ENCODE measurements around the gene ATPAF2.

Gene ATPAF2

DNA sequence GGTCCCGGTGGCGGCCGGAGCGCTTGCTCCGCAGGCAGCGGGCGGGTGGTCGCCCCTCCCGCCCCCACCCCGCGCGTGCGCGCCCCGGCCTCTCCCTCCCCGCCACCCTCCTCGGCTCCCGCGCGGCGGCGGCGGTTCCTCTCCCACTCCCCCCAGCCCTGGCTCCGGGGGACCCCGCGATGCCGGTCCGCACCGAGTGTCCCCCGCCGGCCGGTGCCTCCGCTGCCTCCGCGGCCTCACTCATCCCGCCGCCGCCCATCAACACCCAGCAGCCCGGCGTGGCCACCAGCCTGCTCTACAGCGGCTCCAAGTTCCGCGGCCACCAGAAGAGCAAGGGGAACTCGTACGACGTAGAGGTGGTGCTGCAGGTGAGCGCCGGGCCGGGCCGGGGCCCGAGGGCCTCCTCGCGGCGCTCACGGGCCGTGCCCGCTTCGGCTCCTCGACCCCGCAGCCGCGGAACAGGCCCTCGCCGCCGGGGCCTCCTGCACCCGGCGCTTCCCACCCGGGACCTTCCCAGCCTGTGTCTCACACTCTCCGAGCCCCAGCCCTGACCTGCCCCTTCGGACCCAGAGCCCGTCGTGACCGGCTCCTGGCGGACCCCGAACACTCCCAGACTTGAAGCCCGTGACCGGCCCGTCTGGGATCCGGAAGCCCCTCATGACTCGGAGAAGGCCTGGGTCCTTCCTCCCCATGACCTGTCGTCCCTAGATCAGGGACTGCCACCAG lies 730 bp upstream of the ATPAF2 start:
- no peak for DNase-seq (ENCODE audit: low read depth)

DNA sequence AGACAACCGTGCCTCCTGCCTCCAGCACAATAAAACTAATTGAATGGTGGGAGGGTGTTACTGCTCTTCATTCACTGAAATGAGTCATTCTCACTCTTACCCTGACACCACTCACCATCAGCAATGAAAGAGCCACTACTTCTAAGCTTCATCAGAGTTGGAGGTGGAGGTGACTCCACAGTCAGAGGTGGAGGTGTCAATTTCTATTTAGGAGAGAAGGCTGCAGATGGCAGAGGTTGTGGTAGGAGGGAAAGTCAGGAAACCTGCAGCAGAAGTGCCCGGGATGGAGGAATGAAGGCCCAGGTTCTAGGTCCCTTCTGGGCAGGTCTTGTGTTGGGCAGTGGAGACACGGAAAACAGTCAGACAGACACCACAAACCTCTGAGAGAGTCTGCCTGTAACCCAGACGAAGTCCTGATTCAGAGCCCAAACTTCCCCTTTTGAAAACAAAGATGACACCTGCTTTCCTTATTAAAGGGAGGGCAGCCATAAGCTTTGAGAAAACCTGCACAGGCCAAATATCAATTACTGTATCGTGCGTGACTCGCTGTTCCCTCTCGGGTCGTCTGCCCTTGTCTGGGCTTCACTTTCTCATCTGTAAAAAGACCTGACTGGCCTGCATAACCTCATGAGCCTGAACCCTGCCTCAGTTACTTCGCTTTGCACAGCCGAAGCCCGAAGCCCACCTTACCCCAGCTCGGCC lies 668 bp downstream of the ATPAF2 start:
- no peak for DNase-seq (ENCODE audit: low read depth)

GRCh38 chr17:18037486-18037885 lies 1.5 kb downstream of the ATPAF2 start:
- DNase-seq (ENCODE audit: low read depth), result no peak

DNA sequence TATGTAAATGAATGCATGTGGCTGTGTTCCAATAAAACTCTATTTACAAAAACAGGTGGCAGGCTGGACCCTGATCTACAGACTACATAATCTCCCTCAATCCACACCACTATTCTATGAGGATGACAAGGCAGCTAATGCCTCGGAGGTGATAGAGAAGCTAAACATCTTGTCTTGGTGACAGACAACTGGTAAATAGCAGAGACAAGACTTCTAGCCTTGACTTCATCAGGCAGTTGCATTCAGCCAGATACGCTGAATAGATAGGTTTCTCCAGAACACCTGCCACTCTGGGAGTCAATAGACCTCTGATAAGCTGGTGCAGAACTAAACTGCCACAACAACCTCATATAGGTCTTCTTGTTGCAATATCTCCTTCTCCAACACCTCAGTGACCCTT lies 3.3 kb downstream of the ATPAF2 start:
- no peak for DNase-seq (ENCODE audit: low read depth)

GRCh38 chr17:18033442-18034099 lies 5.4 kb downstream of the ATPAF2 start:
- peak; percentile 18 for DNase-seq (ENCODE audit: low read depth)

DNA sequence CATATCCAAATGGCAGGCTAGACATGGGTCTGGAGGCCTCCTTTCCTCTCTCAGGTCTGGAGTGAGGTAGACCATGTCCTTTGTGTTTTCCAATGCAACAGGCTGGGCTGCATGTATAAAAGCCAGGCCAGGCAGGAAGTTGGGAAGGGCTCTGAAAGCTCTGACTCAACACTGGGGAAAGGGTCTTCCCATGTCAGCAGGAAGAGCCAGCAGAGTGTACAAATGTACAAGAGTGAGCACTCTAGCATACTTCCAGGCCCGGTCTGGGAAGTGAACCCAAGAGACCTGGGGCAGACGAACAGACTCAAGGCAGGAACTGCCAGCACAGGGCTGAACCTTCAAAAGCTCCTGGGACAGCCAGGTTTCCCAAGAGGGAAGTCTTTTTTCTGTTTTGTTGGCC lies 7.0 kb downstream of the ATPAF2 start:
- no peak for DNase-seq (ENCODE audit: low read depth)

DNA sequence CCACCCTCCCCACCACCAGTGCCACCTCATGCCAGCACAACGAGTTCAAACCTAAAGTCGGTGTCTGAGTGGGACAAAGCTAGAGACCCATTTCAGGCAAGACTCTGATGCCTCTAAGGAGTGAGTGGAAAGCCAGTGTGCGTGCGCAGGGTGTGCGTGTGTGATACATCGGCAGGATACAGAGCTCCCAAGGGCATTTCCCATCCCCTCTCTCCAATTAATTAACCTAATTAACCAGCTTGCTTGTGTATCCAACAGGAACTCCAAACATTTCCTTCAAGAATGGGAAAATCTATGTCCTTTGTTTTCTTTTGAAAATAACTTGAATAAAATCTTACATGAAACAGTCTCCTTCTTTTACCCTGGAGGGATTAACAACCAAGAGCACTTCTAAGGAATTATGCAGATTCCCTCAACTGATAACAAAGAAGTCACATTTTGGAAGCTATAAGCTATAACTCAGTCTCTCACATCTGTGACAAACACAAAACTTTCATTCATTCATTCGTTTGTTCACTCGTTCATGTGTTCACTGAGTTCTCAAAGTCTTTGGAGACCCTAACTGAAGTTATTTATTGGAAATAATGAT lies 9.9 kb downstream of the ATPAF2 start:
- DNase-seq (ENCODE audit: low read depth), result no peak

DNA sequence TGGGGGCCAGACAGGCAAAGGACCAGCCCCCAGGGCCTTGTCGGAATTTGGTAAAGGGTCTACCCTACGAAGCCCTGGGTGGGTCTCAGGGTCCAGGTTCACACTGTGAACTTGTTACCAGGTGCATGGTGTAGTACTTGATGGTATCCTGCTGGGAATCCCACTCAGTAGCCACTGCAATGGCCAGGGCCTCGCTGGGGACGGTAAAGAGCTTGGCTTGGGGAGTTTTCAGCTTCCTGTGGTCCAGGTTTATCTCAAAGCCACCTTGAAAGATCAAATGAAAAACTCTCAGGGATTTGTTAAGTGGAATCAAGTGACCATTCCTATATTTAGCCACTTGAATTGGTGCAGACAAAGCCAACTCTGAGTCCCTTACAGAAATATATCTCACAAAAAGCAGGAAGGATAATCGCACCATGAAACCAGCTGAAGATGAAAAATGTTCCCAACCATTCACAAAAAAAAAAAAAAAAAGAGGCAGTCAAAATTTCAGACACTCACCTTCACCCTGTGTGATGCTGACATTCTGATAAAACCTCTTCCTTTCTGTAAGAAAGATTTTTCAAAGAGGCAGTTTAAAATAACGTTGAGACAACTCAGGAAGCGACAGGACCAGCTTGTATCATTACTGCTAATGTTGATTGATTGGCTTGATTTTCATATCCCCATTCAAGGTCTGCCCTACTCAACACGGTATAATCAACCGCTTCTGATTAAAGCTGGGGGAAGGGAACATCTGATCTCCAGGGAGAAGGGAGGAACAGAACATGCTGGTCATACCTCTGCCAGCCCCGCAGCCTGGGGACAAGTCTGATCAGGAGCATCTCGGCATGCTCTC lies 10.6 kb downstream of the ATPAF2 start:
- DNase-seq (ENCODE audit: low read depth), result no peak

- DNase-seq (ENCODE audit: low read depth), result no peak
These were observed 11.7 kb downstream of the ATPAF2 start for GRCh38 chr17:18027280-18027679.

- no peak for DNase-seq (ENCODE audit: low read depth)
These were observed 12.8 kb downstream of the ATPAF2 start for GRCh38 chr17:18025945-18026776.

DNA sequence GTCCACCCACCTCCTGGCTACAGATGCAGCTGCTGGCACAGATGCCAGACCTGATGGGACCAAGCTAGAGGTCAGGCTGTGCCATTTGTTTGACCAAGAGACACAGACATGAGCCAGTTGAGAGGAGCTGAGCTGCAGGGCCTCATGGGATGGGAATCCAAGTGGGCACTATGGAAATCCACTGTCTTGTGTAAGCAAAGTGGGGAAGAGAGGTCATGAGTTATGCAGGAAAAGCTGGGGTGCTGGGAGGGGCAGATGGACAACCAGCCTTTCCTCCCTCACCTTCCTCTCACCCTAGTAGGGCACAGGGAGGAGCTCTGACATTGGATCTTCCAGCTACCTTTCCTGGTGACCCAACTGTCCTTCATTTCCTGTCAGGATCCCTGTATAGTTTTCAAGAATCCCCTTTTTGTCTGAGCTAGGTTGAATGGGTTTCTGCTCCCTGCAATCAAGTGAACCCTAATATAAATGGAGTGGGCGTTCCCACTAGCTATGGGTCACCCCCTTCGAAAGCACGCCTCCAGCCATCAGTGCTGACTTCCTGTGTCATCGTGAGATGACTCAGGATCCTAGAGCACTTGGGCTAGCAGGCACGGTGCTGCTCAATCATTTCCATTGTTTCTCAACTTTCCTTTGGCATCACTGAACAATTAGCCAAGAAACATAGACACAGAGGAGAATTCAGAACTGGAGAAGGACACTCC lies 13.6 kb downstream of the ATPAF2 start:
- no peak for DNase-seq (ENCODE audit: low read depth)

DNA sequence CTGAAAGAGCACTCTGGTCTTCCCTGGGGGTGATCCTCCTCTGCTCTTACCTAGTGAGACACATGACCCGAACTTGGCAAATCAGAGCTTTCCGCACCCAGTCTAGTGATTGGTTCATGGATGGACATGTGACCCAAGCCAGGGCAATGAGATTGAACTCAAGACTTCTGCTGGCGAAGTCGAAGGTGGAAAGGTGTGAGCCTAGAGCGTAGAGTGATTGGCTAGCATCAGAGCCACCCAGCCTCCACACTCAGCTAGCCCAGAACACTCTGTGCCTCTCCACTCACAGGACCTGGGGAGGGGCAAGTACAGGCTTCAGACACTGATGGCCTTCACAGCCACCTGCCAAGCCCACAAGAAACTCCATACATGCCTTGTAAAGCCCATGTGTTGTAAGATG lies 17.6 kb downstream of the ATPAF2 start:
- no peak for DNase-seq (ENCODE audit: low read depth)

DNA sequence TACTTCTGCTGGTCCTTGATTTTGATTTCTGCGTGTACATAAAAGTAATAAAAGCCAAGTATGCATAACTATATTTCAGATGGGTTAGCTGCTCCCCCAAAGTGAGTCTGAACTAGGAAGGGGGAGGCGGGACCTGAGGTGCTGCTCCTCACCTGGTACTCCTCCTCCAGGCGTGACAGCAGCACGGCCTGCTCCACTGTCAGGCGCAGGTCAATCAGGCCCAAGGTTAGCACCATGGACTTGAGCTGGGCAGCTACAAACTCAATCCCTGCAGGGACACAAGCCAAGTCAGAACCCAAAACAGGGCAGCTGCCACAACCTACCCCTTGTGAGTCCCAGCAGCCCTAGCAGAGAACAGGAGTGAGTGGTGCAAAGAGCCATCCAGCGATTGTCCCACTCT lies 18.0 kb downstream of the ATPAF2 start:
- DNase-seq (ENCODE audit: low read depth), result no peak

- no peak for DNase-seq (ENCODE audit: low read depth)
These were observed 19.2 kb downstream of the ATPAF2 start for GRCh38 chr17:18019838-18020154.

DNA sequence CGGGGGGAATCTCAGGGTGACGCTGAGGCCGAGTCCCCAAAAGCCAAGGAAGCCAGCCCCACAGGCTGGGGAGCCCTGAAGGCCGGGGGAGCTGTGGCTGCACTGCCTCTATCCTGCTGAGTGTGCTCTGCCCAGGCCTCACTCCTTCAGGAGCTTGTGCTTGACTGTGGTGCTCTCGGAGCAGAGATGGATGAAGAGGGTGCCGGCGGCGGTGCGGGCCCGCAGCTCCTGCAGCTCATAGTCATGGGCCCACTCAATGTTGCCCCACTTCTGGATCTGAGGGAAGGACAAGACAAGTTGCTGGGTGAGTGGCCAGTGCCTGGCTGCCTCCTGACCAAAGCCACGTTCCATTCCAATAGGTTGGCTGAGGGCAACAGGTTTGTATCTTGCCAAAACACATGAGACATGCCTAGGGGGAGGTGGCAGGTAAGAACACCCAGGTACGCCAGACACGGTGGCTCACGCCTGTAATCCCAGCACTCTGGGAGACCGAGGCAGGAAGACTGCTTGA lies 20.5 kb downstream of the ATPAF2 start:
- DNase-seq (ENCODE audit: low read depth), result no peak

DNA sequence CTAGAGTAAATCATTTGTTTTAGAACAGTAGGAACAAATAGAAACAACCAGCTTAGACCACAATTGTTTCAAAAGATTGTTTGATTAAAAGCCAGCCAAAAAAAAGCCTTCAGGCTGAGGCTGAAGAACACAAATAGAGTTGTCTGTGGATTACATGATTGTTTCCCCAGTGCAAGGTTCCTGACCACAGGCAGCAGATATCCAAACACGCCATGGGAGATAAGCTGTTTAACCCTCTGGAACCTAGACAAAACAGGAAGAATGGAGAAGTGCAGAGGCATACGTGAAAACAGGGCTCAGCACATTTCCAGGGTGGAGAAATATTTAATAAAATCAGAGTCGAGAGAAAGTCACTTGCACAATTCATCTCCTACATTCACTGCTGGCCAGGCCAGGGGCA lies 21.0 kb downstream of the ATPAF2 start:
- DNase-seq (ENCODE audit: low read depth), result no peak

DNA sequence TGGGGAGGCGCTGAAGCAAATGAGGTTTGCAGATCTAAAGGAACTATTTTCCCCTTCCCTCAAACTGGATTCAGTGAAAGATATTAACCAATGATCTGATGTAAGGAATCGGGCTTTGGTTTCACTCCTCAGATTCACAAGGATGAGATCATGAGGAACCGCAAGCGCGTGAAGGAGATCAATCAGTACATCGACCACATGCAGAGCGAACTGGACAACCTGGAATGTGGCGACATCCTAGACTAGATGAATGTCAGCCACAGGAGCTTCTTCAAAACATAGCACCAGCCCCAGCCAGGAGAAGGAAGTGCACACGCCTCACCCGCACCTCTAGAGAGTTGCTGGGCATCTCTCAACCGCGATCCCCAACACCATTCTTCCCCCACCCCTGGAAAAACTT lies 22.5 kb downstream of the ATPAF2 start:
- no peak for DNase-seq (ENCODE audit: low read depth)

GRCh38 chr17:18015593-18015992 lies 23.4 kb downstream of the ATPAF2 start:
- DNase-seq (ENCODE audit: low read depth), result no peak

GRCh38 chr17:18014006-18014405 lies 25.0 kb downstream of the ATPAF2 start:
- DNase-seq (ENCODE audit: low read depth), result no peak

GRCh38 chr17:18011286-18011685 lies 27.7 kb downstream of the ATPAF2 start:
- DNase-seq (ENCODE audit: low read depth), result no peak

Measured in activated T-cell treated with anti-CD3 and anti-CD28 coated beads for 1 hour (primary cell).